Measurements from ENCODE around the gene MPV17. TPM values are rescaled to one million over a fixed set of nuclear protein-coding genes. Genes with fewer than 3 reads are reported as not detected.
"Not testable (repeated sequence)": the region's sequence is repeated elsewhere in the genome, so short reads cannot be mapped to it uniquely, and the experiment has no call there.

MPV17 gene
- total RNA-seq, 1 donor from 2014 or later, result 34.6 TPM

- DNase-seq, result no peak
These were observed 844 bp upstream of the MPV17 start for GRCh38 chr2:27323596-27324285.

GRCh38 chr2:27322301-27322765 lies 564 bp downstream of the MPV17 start:
- no peak for DNase-seq

- DNase-seq, result no peak
These were observed 1.8 kb downstream of the MPV17 start for GRCh38 chr2:27320958-27321543.

- DNase-seq, result not testable (repeated sequence)
These were observed 3.1 kb downstream of the MPV17 start for GRCh38 chr2:27319839-27320238.

GRCh38 chr2:27316655-27317412 lies 6.1 kb downstream of the MPV17 start:
- DNase-seq, result no peak

GRCh38 chr2:27315122-27315521 lies 7.8 kb downstream of the MPV17 start:
- no peak for DNase-seq

- DNase-seq, result no peak
These were observed 8.2 kb downstream of the MPV17 start for GRCh38 chr2:27314709-27315108.

GRCh38 chr2:27313882-27314645 lies 8.8 kb downstream of the MPV17 start:
- DNase-seq, result no peak

- DNase-seq, result no peak
These were observed 10.7 kb downstream of the MPV17 start for GRCh38 chr2:27312152-27312551.

GRCh38 chr2:27309651-27310050 lies 13.2 kb downstream of the MPV17 start:
- DNase-seq, result no peak

- DNase-seq, result peak; percentile 77
These were observed 14.5 kb downstream of the MPV17 start, which contains the start of gene UCN for GRCh38 chr2:27308359-27308881. TSS of gene UCN (minus strand) at chr2:27308445. CDS start at chr2:27307895, 550 bp downstream.

GRCh38 chr2:27307545-27308358 lies 15.1 kb downstream of the MPV17 start:
- DNase-seq, result no peak

GRCh38 chr2:27307287-27307544 lies 15.7 kb downstream of the MPV17 start:
- DNase-seq, result no peak

- DNase-seq, result no peak
These were observed 16.2 kb downstream of the MPV17 start for GRCh38 chr2:27306573-27307286.

- DNase-seq, result no peak
These were observed 16.8 kb downstream of the MPV17 start for GRCh38 chr2:27306136-27306535.

- no peak for DNase-seq
These were observed 17.4 kb downstream of the MPV17 start for GRCh38 chr2:27305516-27305915.

- no peak for DNase-seq
These were observed 18.2 kb downstream of the MPV17 start for GRCh38 chr2:27304488-27305240.

- DNase-seq, result peak; percentile 66
These were observed 19.5 kb downstream of the MPV17 start for GRCh38 chr2:27303093-27304025.

GRCh38 chr2:27300606-27301005 lies 22.3 kb downstream of the MPV17 start:
- DNase-seq, result not testable (repeated sequence)

Data from tongue (tissue), 2 donors.